Fibroblast of skin of scalp (primary cell): ENCODE measurements around the gene C21orf91. TPM values are rescaled to one million over a fixed set of nuclear protein-coding genes. Genes with fewer than 3 reads are reported as not detected.

ENCODE experiments used
- DNase-seq: peaks from one replicate; pipeline ENCODE4 v3.0.0-alpha.2; 2013
- polyA plus RNA-seq, 2 experiments: library from polyadenylated mRNA; unstranded; fragments of 120-200 nt; gene quantifications; one replicate each; pipeline ENCODE4 v1.2.1, GENCODE V29; 2013; ENCODE audit not compliant: insufficient read length in 2 of 2

The C21orf91 gene
- polyA plus RNA-seq (2013, experiment 1 of 2; ENCODE audit: insufficient read length) = 5.0 TPM
- 6.8 TPM for polyA plus RNA-seq (2013, experiment 2 of 2; ENCODE audit: insufficient read length)

DNA sequence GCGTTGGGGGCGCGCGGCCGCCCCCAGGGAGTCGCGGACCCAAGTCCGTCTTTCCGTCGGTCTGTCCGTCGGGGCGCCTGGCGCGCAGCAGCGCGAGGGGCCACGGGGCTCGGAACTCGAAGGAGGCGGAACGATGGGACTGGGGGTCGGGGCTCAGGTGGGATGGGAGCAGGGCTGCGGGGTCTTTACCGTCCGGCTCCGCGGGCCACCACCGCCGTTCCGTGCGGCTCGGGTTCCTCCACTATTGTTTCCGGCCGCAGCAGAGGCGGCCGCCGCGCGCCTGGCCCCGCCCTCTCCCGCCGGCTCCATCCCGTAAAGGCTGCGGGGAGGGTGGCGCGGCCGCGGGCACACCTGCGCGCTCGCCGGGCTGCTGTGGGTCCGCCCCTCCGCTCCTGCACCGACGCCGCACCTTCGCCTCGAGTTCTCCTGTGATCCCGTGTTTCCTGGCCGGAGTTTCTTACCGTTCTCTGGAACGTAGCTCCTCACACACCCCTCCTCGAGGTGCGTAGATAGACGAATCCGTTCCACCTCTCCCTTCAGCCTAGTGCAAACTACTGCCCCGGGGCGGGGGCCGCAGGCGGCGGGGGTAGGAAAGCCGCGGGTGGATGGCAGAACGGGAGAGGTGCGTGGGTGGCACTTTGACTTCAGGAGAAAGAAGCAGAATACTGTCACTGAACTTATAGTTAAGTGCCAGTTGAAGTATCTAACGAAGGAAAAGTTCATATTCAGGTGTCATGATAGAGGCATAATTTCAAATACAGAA is at the start of gene C21orf91:
Gene C21orf91 (minus strand): TSS at position 243 of the 763 bp plus-strand sequence. CDS start 1,038 bp downstream, outside the sequence.
- DNase-seq = peak; percentile 87

DNA sequence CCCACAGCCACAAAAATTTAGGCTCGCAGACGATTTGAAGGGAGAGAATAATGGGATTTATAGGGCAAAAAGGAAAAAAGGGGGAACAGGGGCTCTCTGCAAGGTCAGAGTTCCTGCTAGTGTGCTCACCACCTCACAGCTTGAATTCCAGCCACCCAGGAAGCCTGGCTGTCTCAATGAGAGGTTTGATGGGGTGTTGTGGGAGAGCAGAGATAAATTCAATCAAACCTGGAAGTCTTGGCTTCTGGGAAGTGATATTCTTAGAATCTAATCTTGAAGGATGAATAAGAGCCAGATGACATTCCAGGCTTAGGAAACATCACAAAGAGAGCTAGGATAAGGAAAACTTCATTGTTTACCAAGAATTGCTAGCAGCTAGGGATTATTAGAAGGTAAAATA is 47.4 kb upstream of the C21orf91 start:
- no peak for DNase-seq

- DNase-seq = no peak
Measured at GRCh38 chr21:17859661-17860060, 40.5 kb upstream of the C21orf91 start.

DNA sequence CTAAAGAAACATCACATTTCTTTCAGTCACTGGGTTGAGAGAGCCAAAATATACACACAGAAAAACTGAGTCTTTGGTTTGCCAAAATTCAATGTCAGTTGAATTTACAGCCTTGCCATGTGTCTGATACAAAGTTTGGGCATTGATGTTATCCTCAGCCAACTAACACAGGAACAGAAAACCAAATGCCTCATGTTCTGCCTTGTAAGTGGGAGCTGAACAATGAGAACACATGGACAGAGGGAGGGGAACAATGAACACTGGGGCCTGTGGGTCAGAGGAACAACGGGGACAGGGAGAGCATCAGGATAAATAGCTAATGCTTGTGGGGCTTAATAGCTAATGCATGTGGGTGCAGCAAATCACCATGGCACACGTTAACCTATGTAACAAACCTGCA is 39.6 kb upstream of the C21orf91 start:
- DNase-seq = no peak

- no peak for DNase-seq
Measured at GRCh38 chr21:17854745-17855144, 35.6 kb upstream of the C21orf91 start.

DNA sequence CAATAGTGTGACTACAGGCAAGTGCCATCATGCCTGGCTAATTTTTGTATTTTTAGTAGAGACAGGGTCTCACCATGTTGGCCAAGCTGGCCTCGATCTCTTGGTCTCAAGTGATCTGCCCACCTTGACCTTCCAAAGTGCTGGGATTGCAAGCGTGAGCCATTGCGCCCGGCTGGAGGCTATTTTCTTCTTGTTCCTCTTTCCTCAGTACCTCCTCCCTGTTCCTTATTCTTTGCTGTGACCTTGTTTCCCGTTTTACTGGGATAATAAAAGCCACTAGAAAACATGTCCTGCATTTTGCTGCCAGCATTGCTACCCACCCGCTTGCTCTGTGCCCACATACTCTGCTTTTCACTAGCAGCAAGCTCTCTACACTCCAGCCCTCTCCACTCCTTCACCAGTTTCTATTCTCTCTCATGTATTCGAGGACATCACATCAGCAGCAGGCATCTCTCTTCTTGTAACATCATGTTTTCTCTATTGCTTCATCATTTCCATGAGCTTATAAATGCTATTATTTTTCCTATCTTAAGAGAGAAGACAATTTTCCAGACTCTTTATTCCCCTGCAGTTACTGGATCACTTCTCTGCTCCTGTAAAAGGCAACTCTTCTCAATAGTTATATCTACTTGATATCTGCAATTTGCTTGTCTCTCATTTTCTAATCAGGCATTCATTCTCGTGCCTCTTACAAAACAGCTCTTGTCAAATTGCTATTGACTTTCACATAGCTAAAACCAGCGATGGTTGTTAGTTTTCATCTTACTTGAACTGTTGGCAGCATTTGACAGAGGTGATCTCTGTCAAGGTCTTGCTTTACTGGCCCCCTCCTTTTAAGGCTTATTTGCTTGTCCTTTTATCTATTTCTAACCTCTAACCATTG is 34.5 kb upstream of the C21orf91 start:
- no peak for DNase-seq

DNA sequence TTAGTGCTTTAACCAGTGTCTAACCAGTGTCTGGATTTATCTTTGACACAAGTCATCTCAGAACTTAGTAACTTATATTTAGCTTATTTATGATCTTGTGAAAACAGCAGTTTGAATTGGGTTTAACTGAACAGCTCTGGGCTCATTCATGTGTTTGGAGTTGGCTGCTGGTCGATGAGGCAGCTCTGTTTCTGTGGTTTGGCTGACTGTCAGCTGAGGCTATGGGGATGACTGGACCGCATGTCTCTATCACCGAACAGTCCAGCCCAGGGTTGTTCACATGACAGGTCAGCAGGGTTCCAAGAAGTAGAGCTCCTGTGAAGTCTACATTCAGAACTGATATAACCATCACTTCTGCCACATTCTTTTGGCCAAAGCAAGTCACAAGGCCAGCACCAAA is 29.1 kb upstream of the C21orf91 start:
- peak; percentile 93 for DNase-seq

DNA sequence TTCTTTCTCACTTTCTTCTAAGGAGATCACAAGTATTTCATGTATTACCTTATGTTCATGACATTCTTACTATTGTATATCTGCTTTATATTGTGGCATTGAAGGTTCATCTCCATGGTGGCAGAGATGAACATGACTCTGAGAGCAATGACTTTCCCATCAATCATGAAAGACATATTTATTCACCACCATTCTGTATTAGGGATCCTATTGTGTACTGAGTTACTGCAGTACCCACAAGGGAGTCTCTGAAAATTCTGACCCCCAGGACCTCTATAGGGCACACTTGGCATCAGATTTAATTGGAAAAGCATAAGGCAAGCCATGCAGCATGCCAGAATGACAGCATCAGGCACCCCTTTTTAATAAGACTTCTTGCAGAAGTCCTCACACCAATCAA is 21.9 kb upstream of the C21orf91 start:
- DNase-seq = no peak

GRCh38 chr21:17834639-17835354 is 15.6 kb upstream of the C21orf91 start:
- no peak for DNase-seq

DNA sequence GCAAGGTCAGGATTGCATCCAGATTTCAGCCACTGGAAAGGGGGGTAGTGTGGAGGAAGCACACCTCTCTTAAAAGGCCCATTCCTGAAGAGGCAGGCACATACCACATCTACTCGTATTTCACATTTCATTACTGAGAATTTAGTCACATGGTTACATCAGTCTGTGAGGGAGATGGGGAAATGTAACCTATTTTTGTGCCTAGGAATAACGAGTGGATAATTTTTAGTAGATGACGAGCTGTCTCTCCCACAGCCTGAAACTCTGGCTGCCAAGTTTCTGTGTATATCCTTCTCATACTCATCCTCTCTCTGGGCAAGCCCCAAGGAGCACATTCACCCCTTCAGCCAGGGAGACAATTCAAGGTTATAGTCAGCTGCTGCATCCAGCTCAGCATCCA is 10.3 kb upstream of the C21orf91 start:
- DNase-seq = peak; percentile 56

- DNase-seq = peak; percentile 74
Measured at GRCh38 chr21:17828223-17828622, 9.1 kb upstream of the C21orf91 start.

- no peak for DNase-seq
Measured at GRCh38 chr21:17823846-17824245, 4.7 kb upstream of the C21orf91 start.

- no peak for DNase-seq
Measured at GRCh38 chr21:17821121-17821520, 2.0 kb upstream of the C21orf91 start.

- no peak for DNase-seq
Measured at GRCh38 chr21:17819877-17820229, 697 bp upstream of the C21orf91 start.

DNA sequence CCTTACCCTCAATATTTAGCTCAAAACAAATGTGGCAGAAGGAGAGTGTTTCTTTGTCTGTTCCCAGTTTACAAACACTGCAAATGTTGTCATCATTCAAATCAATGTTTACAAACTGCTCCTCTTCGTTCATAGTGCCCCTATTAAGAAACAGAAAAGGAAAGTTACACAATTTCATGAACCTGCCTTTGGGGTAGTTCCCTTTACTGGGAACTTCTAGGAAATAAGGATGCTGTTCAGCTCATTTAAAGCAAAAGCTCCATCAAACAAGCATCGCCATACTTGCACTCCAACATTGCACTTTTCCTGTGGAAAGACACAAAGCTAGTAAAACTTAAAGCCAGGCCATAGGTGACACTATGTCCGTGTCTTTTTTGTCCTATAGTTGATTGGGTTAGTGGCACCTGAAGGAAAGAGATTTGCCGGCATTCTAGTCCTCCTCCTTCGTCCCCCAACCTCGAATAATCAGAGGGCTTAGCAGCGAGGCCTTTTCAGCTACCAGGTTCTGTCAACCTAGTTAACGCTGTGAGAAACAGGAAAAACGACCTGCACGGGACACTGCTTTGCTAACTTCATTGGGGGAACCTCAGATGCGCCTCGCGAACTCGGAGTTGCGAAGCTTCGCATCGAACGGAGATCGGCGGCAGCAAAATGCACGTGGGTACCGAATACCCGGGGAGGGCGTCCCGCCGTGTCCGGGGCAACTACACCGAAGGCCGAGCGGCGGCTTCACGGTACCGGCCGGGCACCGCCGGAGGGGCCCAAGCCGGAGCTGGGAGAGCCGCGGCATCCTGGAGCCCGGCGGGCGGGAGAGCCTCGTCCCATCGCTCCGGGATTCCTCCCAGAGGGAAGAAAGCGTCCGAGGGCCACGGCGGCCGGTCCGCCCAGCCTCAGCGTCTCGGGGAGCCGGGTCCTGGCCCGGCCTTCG is 706 bp downstream of the C21orf91 start:
- peak; percentile 21 for DNase-seq

DNA sequence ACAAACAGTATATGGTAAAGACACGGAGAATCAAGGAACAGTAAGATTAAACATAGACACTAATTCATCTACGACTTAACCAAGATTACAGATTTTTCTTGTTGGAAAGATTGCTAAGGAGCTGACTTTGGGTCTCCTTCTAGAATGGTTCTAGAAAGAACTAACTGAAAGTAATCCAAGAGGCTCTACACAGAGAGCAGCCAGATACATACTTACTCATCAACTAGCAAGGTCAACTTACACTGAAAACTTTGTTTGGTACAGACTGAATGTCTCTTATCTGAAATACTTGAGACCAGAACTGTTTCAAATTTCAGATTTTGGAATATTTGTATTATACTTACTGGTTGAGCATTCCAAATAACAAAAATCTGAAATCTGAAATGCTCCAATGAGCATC is 5.8 kb downstream of the C21orf91 start:
- DNase-seq = no peak

DNA sequence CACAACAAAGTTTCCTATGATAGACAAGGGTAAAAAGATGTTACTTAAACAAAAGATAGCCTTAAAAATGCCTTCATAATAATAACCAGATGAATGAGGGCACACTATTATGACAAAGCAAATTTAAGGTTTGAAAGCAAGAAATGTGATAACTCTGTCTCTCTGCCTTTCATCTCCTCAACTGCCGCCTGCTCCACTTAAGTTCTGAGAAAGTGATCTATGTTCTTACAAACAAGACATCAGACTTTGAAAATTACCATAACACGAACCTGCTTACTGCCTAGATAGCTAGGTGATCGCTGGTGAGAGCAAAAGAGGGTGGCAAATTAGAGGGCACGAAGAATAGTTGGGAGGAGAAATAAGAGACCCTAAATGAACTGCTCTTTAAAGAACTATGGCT is 13.2 kb downstream of the C21orf91 start:
- no peak for DNase-seq

DNA sequence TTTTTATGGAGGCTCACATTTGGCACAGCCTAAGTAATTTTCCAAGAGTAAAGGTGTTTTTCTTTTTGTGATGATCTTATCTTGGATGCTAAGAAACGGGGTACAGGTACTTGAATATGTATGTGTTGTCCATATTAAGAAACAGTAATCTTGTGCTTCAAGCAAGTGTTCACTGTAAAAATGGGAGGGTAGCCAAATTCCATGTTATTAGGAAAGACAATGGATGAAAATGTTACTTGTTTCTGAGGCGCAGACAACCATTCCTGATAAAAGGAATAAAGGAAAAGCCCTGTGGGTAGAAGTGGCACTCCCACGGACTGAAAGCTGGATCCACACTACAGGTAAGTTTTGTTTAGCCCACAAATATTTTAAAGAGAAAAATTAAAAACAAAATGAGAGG is 15.6 kb downstream of the C21orf91 start:
- DNase-seq = no peak

DNA sequence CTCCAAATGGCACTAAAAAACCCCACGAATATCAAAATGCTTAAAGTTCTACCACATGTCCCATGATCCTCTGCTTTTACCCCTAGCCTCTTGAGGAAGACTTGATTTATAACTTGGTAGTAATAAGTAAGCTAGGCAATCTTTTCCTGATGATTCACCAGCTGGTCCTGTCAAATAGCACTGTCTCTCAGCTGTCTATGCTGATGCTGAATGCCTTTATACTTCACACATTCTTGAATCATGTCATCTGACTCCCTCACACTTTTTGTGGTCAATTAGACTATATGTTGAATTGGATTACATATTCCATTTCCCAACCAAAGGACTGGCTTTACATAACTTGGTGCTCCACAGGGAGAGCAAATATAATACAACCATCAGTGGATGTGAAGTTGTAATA is 16.6 kb downstream of the C21orf91 start:
- DNase-seq = peak; percentile 90

DNA sequence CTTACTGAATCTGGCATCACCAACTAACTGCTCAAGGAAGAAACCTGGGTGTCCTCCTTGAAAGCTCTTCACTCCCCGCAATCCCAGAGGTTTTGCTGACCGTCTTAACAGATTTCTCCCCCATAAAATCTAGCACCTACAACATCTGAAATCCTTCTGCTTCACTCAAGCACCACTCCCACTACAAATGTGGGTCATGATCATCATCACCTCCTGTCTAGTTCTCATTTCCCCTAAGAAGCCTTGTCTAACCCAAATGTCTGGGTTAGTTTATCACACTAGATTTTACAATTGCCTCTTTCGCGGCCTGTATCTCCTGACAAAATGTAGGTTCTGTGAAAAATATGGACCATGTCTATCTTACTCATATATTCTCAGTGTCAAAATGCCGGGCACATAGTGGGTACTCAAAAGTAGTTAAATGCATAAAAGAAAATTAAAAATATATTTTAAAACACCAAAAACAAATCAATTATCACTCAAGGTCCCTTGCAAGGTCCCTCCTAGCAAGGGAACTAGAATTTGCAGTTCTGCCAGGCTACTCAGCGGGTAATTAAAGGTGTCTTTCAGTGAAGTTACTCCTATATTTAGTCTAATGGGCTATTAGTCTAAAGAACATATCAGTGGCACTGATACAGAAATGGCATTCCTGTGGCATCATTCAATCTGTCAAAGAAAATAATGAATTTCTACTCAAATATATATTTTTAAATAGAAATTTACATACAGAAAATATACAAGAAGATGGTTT is 19.6 kb downstream of the C21orf91 start:
- DNase-seq = no peak

DNA sequence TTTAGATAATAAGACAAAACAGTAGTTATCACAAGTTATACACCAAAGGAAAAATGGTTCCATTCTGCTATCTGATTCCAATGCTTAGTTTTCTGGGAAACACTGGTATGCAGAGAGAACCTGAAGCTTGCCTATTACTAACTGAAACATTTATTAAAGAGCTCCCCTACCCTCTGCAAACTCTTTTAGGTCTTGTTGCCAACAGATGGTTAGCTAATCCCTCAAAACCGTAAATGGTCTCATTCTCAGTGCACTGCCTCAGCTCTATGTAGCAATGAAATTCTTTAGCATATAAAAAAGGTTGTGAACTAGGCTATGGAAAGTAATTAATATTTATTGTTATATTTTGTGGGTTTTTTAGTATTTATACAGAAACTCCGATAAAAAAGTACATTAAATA is 20.4 kb downstream of the C21orf91 start:
- no peak for DNase-seq
